IMR-90 (cell line): ENCODE results near the gene TASP1. TPM values are rescaled to one million over a fixed set of nuclear protein-coding genes. Genes with fewer than 3 reads are reported as not detected.

Source experiments
- ATAC-seq: fragments of 200-7000 bp; cut with Tn5 transposase; 2 replicates; pipeline ENCODE4 v1.9.1; 2020; ENCODE audit warnings: low read depth, mild to moderate bottlenecking, moderate library complexity
- BruUV-seq: library from RNA; stranded (reverse); fragments of 400-500 nt; replicated peaks from 2 replicates; lab custom pipeline; 2021; lab: Mats Ljungman, UMichigan
- CTCF ChIA-PET: fragments of 300-600 bp; formaldehyde crosslinking; extraction: SDS; loops from one replicate; lab custom pipeline; 2021; ENCODE audit warnings: antibody characterized with exemption; lab: Yijun Ruan, JAX
- POLR2A ChIA-PET: fragments of 300-600 bp; sonication (Branson Sonifier 250); formaldehyde crosslinking; loops from one replicate; lab custom pipeline; 2022; ENCODE audit warnings: antibody characterized with exemption; ENCODE audit not compliant: unreplicated experiment; lab: Charles Lee
- DNase-seq: peaks from one replicate; pipeline ENCODE4 v3.0.0; 2013
- H2AFZ ChIP-seq: replicated peaks from 2 replicates; pipeline ENCODE3; 2013; ENCODE audit warnings: low read length, mild to moderate bottlenecking; ENCODE audit not compliant: poor library complexity
- H2AK5ac ChIP-seq: 2 replicates; pipeline ENCODE4 v1.6.1; 2013; ENCODE audit warnings: low read depth, low read length, inconsistent platforms
- H2AK9ac ChIP-seq: replicated peaks from 2 replicates; pipeline ENCODE3; 2013; ENCODE audit warnings: mild to moderate bottlenecking, low read depth, low read length, moderate library complexity; ENCODE audit not compliant: poor library complexity
- H2BK120ac ChIP-seq: 2 replicates; pipeline ENCODE4 v1.6.1; 2013; ENCODE audit warnings: low read depth, low read length, inconsistent platforms
- H2BK15ac ChIP-seq: 3 replicates; pipeline ENCODE4 v1.6.1; 2013; ENCODE audit warnings: low read depth, low read length, inconsistent platforms
- H2BK20ac ChIP-seq: 2 replicates; pipeline ENCODE4 v1.6.1; 2013; ENCODE audit warnings: low read depth, mild to moderate bottlenecking, inconsistent platforms, low read length, moderate library complexity
- H2BK5ac ChIP-seq: 2 replicates; pipeline ENCODE4 v1.6.1; 2013; ENCODE audit warnings: mild to moderate bottlenecking, low read depth, low read length, inconsistent platforms; ENCODE audit not compliant: poor library complexity, severe bottlenecking
- H3K14ac ChIP-seq: replicated peaks from 2 replicates; pipeline ENCODE4 v1.6.1; 2013; ENCODE audit warnings: low read depth, low read length, inconsistent platforms
- H3K18ac ChIP-seq: 2 replicates; pipeline ENCODE4 v1.6.1; 2013; ENCODE audit warnings: low read depth, low read length, control low read depth
- H3K23ac ChIP-seq: 2 replicates; pipeline ENCODE4 v1.6.1; 2013; ENCODE audit warnings: low read depth, low read length, inconsistent platforms
- H3K27ac ChIP-seq: 2 replicates; pipeline ENCODE4 v1.5.1; 2013; ENCODE audit warnings: mild to moderate bottlenecking, control low read depth, low read length; ENCODE audit not compliant: insufficient read depth
- H3K27me3 ChIP-seq: 2 replicates; pipeline ENCODE4 v1.6.1; 2013; ENCODE audit warnings: low read length; ENCODE audit not compliant: control insufficient read depth, insufficient read depth
- H3K36me3 ChIP-seq: 2 replicates; pipeline ENCODE4 v1.6.1; 2013; ENCODE audit warnings: low read length, mixed read lengths; ENCODE audit not compliant: control insufficient read depth, insufficient read depth
- H3K4ac ChIP-seq: 2 replicates; pipeline ENCODE4 v1.6.1; 2013; ENCODE audit warnings: low read depth, low read length, inconsistent platforms
- H3K4me1 ChIP-seq: 2 replicates; pipeline ENCODE4 v1.6.1; 2013; ENCODE audit warnings: low read length, mixed read lengths; ENCODE audit not compliant: control insufficient read depth, insufficient read depth
- H3K4me2 ChIP-seq: 2 replicates; pipeline ENCODE4 v1.6.1; 2013; ENCODE audit warnings: low read depth, mild to moderate bottlenecking, control low read depth, low read length, moderate library complexity
- H3K4me3 ChIP-seq: 2 replicates; pipeline ENCODE4 v1.5.1; 2013; ENCODE audit warnings: low read depth, mild to moderate bottlenecking, control low read depth, low read length, moderate library complexity; ENCODE audit not compliant: insufficient read depth
- H3K56ac ChIP-seq: 2 replicates; pipeline ENCODE4 v1.6.1; 2013; ENCODE audit warnings: low read length, inconsistent platforms; ENCODE audit not compliant: insufficient read depth; ENCODE audit errors: extremely low read depth
- H3K79me1 ChIP-seq, 2 experiments: 2 replicates each; pipeline ENCODE4 v1.6.1; 2013; ENCODE audit warnings: low read length in 2 of 2, inconsistent platforms in 1 of 2, low read depth in 1 of 2
- H3K9ac ChIP-seq: 2 replicates; pipeline ENCODE4 v1.6.1; 2013; ENCODE audit warnings: low read depth, low read length, control low read depth
- H3K9me1 ChIP-seq: 2 replicates; pipeline ENCODE4 v1.6.1; 2013; ENCODE audit warnings: low read length, inconsistent platforms; ENCODE audit not compliant: insufficient read depth
- H3K9me3 ChIP-seq: 2 replicates; pipeline ENCODE4 v1.6.1; 2013; ENCODE audit warnings: low read length; ENCODE audit not compliant: control insufficient read depth, insufficient read depth
- H4K20me1 ChIP-seq: 2 replicates; pipeline ENCODE4 v1.6.1; 2013; ENCODE audit warnings: low read length, inconsistent platforms; ENCODE audit not compliant: insufficient read depth
- H4K5ac ChIP-seq: 2 replicates; pipeline ENCODE4 v1.6.1; 2013; ENCODE audit warnings: mild to moderate bottlenecking, low read depth, low read length, control low read depth
- H4K8ac ChIP-seq, 2 experiments: 2 replicates each; pipeline ENCODE4 v1.6.1; 2013; ENCODE audit warnings: low read depth in 2 of 2, low read length in 2 of 2, control low read depth in 1 of 2, inconsistent platforms in 1 of 2
- H4K91ac ChIP-seq: 2 replicates; pipeline ENCODE4 v1.6.1; 2013; ENCODE audit warnings: low read depth, low read length, inconsistent platforms; ENCODE audit not compliant: insufficient read depth
- BHLHE40 ChIP-seq: fragments of 150-350 bp; IDR thresholded peaks from 2 replicates; pipeline ENCODE4 v1.6.1; 2016; ENCODE audit warnings: mild to moderate bottlenecking, low read depth, low read length
- CEBPB ChIP-seq: IDR thresholded peaks from 2 replicates; pipeline ENCODE4 v1.6.1; 2012; ENCODE audit warnings: low read depth, low read length, improper control_type of control experiment
- CHD1 ChIP-seq: IDR thresholded peaks from 2 replicates; pipeline ENCODE4 v1.6.1; 2012; ENCODE audit warnings: low read depth, low read length, improper control_type of control experiment
- CTCF ChIP-seq: conservative IDR thresholded peaks from 2 replicates; pipeline ENCODE4 v1.5.1; 2012; ENCODE audit warnings: mild to moderate bottlenecking, low read depth, low read length, improper control_type of control experiment
- ELK1 ChIP-seq: fragments of 150-350 bp; IDR thresholded peaks from 2 replicates; pipeline ENCODE4 v1.6.1; 2016; ENCODE audit warnings: low read depth, mild to moderate bottlenecking, low read length, moderate library complexity, borderline replicate concordance
- FOS ChIP-seq: fragments of 150-350 bp; IDR thresholded peaks from 2 replicates; pipeline ENCODE4 v1.6.1; 2016; ENCODE audit warnings: low read depth, low read length
- MAFK ChIP-seq: IDR thresholded peaks from 2 replicates; pipeline ENCODE4 v1.6.1; 2012; ENCODE audit warnings: low read depth, low read length, improper control_type of control experiment
- MAZ ChIP-seq: IDR thresholded peaks from 2 replicates; pipeline ENCODE4 v1.6.1; 2012; ENCODE audit warnings: low read depth, mild to moderate bottlenecking, low read length, improper control_type of control experiment, moderate library complexity, borderline replicate concordance
- MXI1 ChIP-seq: IDR thresholded peaks from 2 replicates; pipeline ENCODE4 v1.6.1; 2012; ENCODE audit warnings: low read depth, mild to moderate bottlenecking, low read length, moderate library complexity, borderline replicate concordance
- NFE2L2 ChIP-seq: fragments of 150-350 bp; IDR thresholded peaks from 2 replicates; pipeline ENCODE4 v1.6.1; 2016; ENCODE audit warnings: low read depth, mild to moderate bottlenecking, low read length
- POLR2A ChIP-seq: IDR thresholded peaks from 2 replicates; pipeline ENCODE4 v1.6.1; 2012; ENCODE audit warnings: mild to moderate bottlenecking, low read depth, low read length
- RAD21 ChIP-seq: IDR thresholded peaks from 2 replicates; pipeline ENCODE4 v1.6.1; 2012; ENCODE audit warnings: low read length, improper control_type of control experiment
- RCOR1 ChIP-seq: IDR thresholded peaks from 2 replicates; pipeline ENCODE4 v1.6.1; 2012; ENCODE audit warnings: mild to moderate bottlenecking, low read length, improper control_type of control experiment; ENCODE audit not compliant: insufficient replicate concordance
- RFX5 ChIP-seq: IDR thresholded peaks from 2 replicates; pipeline ENCODE4 v1.8.0; 2012; ENCODE audit warnings: low read depth, mild to moderate bottlenecking, low read length, moderate library complexity
- SMC3 ChIP-seq: fragments of 150-350 bp; IDR thresholded peaks from 2 replicates; pipeline ENCODE4 v1.6.1; 2016; ENCODE audit warnings: low read depth, mild to moderate bottlenecking, antibody characterized with exemption, low read length, moderate library complexity
- USF2 ChIP-seq: fragments of 150-350 bp; IDR thresholded peaks from 2 replicates; pipeline ENCODE4 v1.6.1; 2017; ENCODE audit warnings: mild to moderate bottlenecking, antibody characterized with exemption, low read length, low read depth
- WGBS, 2 experiments: methylation state at CpG; one replicate each; pipeline versions ENCODE4 v1.1.5 to v1.1.7; 2013; ENCODE audit warnings: missing lambda C conversion rate in 2 of 2; ENCODE audit not compliant: insufficient read length in 1 of 2; ENCODE audit errors: extremely low coverage in 2 of 2; 5-methylcytosine and 5-hydroxymethylcytosine counted together
- dilution Hi-C: fragments of 300-500 bp; cut with HindIII; formaldehyde crosslinking; loops from one replicate; pipeline ENCODE4 v1.14.3; 2018; ENCODE audit warnings: low sequenced_read_pairs; ENCODE audit not compliant: unreplicated experiment
- in situ Hi-C: fragments of 300-500 bp; cut with MboI; formaldehyde crosslinking; loops from 3 replicates; pipeline ENCODE4 v1.14.3; 2019; ENCODE audit warnings: low sequenced_read_pairs, inconsistent platforms, mixed read lengths
- intact Hi-C: fragments of 100-400 bp; cut with micrococcal nuclease; formaldehyde crosslinking; loops from 2 replicates; pipeline ENCODE4 v1.10.0; 2022
- polyA plus RNA-seq, 3 experiments: library from polyadenylated mRNA; depleted of rRNA; stranded (reverse); fragments of >200 nt; gene quantifications; 2 replicates each; pipeline ENCODE4 v1.2.3, GENCODE V29; 2012; ENCODE audit warnings: low replicate concordance in 1 of 3
- total RNA-seq: library from RNA; depleted of rRNA; stranded (reverse); fragments of >200 nt; gene quantifications from 2 replicates; pipeline ENCODE4 v1.2.3, GENCODE V29; 2012

The TASP1 gene
- total and polyA plus RNA-seq, 2 of the 4 experiments (the other 2 are of a cell fraction) = 3.9 to 7.9 TPM

GRCh38 chr20:13684566-13685222 is 46.0 kb upstream of the TASP1 start:
- Histone ChIP-seq H3K14ac (no peak overlapping the region), H2AFZ (no peak overlapping the region), H3K4me2 (no peak overlapping the region), H3K27me3 (no peaks in the 10 kb centered on the region), H3K4me1 (no peaks in the 10 kb centered on the region), H2AK9ac (no peak overlapping the region), H3K4ac (no peak overlapping the region), H3K9ac (no peak overlapping the region), H4K5ac (no peak overlapping the region), H2BK20ac (no peak overlapping the region), H4K20me1 (no peaks in the 10 kb centered on the region), H3K23ac (no peak overlapping the region), H2AK5ac (no peak overlapping the region), H4K91ac (no peak overlapping the region), H2BK120ac (no peak overlapping the region), H2BK5ac (no peak overlapping the region), H3K79me1 (no peaks in the 10 kb centered on the region), H3K56ac (no peak overlapping the region), H3K9me3 (no peaks in the 10 kb centered on the region), H3K9me1 (no peaks in the 10 kb centered on the region), H4K8ac (no peak overlapping the region), H2BK15ac (no peak overlapping the region), H3K18ac (no peak overlapping the region), H3K36me3 (no peaks in the 10 kb centered on the region), H3K4me3 (no peak overlapping the region), H3K27ac (no peak overlapping the region)
- no peak for DNase-seq
- no CpG with 5 or more reads among the region's 5 CpGs for WGBS, 2 experiments
- CTCF ChIA-PET = no interaction called here
- TF ChIP-seq USF2 (no peak), CEBPB (no peak), CTCF (no peak), RCOR1 (no peak), MAZ (no peak), RFX5 (no peak), POLR2A (no peak), SMC3 (no peak), FOS (no peak), CHD1 (no peak), MAFK (no peak), MXI1 (no peak), ELK1 (no peak), BHLHE40 (no peak), NFE2L2 (no peak), RAD21 (no peak)
- POLR2A ChIA-PET = no interaction called here
- ATAC-seq = no peak
- dilution Hi-C loops (no loop called here), in situ Hi-C loops (no loop called here), intact Hi-C loops (no loop called here)
- BruUV-seq = no TSS peak
